ENCODE measurements around the gene CTBP1.

Gene CTBP1

DNA sequence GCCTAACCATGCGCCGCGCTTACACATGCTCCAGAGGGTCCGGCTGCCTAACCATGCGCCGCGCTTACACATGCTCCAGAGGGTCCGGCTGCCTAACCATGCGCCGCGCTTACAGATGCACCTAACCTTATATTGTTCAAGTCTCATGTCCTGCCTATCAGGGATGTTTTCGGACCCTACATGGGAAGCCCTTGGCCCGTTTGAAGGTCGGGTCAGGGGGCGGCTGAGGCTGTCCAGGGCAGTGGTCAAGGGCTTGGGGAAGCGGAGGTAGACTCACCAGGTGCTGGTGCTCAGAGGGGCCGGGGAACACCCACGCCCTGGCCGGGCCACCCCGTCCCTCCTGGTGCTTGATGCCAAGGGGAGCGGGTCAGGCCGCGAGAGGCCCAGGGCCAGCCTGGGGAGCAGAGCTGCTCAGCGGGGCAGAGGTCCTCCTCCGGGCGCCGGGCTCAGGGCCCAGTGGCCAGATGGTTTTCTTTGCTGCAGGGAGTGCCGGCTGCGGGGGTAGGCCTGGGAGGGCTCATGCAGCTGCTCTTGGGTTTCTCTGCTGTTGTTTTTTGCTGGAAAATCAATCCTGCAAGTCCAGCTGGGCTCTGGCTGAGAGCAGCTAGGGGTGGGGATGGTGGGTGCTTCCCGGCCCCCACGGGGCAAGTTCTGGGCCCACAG is 41.2 kb downstream of the CTBP1 start:
- DNase-seq: peak; percentile 73

DNA sequence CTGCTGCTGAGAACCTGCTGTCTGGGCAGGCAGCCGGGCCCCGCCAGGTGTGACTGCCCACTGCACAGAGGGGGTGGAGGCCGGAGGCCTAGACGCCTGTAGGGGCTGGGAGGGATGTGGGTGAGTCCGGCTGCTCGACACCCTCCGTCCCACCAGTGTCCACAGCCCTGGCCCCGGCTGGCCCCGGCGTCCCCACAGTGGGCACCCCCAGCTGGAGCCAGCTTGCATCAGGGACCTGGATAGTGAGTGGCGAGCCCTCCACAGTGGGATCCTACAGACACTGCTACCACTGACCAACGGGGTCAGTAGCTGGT is 41.8 kb downstream of the CTBP1 start:
- DNase-seq: no peak

- no peak for DNase-seq
These were observed 42.4 kb downstream of the CTBP1 start for GRCh38 chr4:1206299-1207156.

GRCh38 chr4:1205586-1206298 is 43.2 kb downstream of the CTBP1 start:
- no peak for DNase-seq

- no peak for DNase-seq
These were observed 43.9 kb downstream of the CTBP1 start for GRCh38 chr4:1204828-1205585.

- no peak for DNase-seq
These were observed 44.6 kb downstream of the CTBP1 start for GRCh38 chr4:1204286-1204827.

DNA sequence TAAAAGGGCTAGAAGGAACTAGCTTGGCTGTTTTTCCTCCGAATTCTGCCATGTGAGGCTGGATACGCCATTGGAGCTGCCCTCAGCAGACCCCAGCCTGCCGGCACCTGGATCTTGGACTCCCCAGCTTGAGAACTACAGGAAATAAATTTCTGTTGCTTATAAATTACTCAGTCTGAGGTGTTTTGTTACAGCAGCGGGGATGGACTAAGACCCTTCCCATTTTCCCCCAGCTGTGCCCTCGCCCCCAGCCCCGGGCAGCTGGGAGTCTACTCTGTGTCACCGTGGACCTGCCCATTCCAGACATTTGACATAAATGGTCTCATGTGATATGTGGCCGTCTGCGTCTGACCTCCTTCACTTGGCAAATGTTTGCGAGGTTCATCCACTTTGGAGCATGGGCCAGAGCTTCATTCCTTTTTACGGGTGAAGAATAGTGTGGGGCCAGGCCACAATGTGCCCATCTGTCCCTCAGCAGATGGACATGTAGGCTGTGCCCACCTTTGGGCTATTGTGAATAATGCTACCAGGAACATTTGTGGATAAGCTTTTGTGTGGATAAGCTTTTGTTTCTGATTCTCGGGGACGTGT is 45.8 kb downstream of the CTBP1 start:
- no peak for DNase-seq

- no peak for DNase-seq
These were observed 46.4 kb downstream of the CTBP1 start for GRCh38 chr4:1202526-1203011.

GRCh38 chr4:1201851-1202525 is 46.9 kb downstream of the CTBP1 start:
- no peak for DNase-seq

- no peak for DNase-seq
These were observed 48.4 kb downstream of the CTBP1 start for GRCh38 chr4:1200425-1201035.

- DNase-seq: no peak
These were observed 49.2 kb downstream of the CTBP1 start for GRCh38 chr4:1199556-1200331.

DNA sequence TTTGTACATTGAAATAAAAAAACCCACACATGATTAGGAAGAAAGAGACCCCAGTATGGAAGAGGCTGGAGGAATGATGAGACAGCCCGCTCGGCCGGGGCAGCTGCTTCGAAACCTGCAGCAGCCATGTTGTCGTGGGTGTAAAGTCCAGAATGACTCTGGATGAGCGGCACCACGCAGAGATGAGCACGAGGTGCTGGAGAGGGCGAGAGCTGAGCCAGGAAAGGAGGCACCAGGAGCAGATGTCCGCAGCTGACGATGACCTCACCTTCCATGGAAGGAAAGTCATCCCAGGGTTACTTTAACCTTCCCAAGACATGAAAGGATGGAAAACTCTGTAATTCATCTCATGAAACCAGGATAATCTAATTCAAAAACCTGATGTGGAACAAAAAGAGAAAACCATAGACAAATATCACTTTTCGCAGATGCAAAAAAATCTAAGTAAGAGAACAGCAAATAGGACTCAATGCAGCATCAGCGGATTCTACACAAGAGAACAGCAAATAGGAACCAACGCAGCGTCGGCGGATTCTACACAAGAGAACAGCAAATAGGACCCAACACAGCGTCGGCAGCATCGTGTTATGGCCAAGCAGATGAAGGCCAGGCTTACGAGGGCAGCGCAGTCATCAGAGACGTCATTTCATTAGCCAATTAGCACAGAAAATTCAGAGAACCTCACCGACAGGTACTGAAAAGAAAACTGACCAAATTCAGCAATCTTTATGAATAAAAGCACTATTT is 50.7 kb downstream of the CTBP1 start:
- no peak for DNase-seq

GRCh38 chr4:1196421-1197183 is 52.3 kb downstream of the CTBP1 start:
- no peak for DNase-seq

DNA sequence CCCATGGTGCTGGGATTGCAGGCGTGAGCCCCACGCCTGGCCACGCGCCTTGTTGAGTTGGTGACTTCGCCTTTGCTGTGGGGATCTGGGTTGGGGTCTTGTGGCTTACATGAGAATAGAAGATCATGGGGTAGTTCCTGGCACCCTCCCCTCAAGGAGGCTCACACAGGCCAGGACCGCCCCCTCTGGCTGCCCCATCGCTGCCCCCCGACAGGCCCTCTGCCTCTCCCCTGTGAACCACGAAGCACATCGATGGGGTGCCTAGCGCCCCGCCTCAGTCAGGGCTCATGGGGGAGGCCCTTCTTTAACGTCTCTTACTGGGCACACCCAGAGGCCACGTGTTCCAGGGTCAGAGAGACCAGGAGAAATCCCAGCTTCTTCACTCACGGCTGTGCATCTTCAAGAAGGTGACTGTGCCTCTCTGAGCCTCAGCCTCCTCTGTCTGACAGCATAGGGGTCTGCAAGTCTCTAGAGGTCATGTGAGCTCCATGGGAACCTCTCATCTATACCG is 53.0 kb downstream of the CTBP1 start:
- no peak for DNase-seq

- no peak for DNase-seq
These were observed 53.7 kb downstream of the CTBP1 start for GRCh38 chr4:1195109-1195671.

- DNase-seq: peak; percentile 52
These were observed 54.7 kb downstream of the CTBP1 start for GRCh38 chr4:1194010-1194900.
